BLaER1 (cell line): Measurements from ENCODE around the gene GNS.
"Not testable (repeated sequence)": the region's sequence is repeated elsewhere in the genome, so short reads cannot be mapped to it uniquely, and the experiment has no call there.

Source experiments
- H3K27ac ChIP-seq: shearing (Covaris generic); formaldehyde crosslinking; 2 replicates; pipeline ENCODE4 v1.8.1; 2022
- H3K27me3 ChIP-seq: shearing (Covaris generic); formaldehyde crosslinking; 2 replicates; pipeline ENCODE4 v1.8.1; 2022
- H3K36me3 ChIP-seq: shearing (Covaris generic); formaldehyde crosslinking; 2 replicates; pipeline ENCODE4 v1.8.1; 2022
- H3K4me1 ChIP-seq: shearing (Covaris generic); formaldehyde crosslinking; 2 replicates; pipeline ENCODE4 v1.8.1; 2022
- H3K4me2 ChIP-seq: shearing (Covaris generic); formaldehyde crosslinking; 2 replicates; pipeline ENCODE4 v1.8.1; 2022
- H3K4me3 ChIP-seq: shearing (Covaris generic); formaldehyde crosslinking; 2 replicates; pipeline ENCODE4 v1.8.1; 2022
- H3K9ac ChIP-seq: shearing (Covaris generic); formaldehyde crosslinking; 2 replicates; pipeline ENCODE4 v1.8.1; 2022
- H3K9me3 ChIP-seq: shearing (Covaris generic); formaldehyde crosslinking; 2 replicates; pipeline ENCODE4 v1.8.1; 2022
- H4K20me1 ChIP-seq: shearing (Covaris generic); formaldehyde crosslinking; 2 replicates; pipeline ENCODE4 v1.8.1; 2022
- Cebpa-rat ChIP-seq: shearing (Covaris generic); IDR thresholded peaks from 2 replicates; pipeline ENCODE4 v1.8.1; 2022

The GNS gene

DNA sequence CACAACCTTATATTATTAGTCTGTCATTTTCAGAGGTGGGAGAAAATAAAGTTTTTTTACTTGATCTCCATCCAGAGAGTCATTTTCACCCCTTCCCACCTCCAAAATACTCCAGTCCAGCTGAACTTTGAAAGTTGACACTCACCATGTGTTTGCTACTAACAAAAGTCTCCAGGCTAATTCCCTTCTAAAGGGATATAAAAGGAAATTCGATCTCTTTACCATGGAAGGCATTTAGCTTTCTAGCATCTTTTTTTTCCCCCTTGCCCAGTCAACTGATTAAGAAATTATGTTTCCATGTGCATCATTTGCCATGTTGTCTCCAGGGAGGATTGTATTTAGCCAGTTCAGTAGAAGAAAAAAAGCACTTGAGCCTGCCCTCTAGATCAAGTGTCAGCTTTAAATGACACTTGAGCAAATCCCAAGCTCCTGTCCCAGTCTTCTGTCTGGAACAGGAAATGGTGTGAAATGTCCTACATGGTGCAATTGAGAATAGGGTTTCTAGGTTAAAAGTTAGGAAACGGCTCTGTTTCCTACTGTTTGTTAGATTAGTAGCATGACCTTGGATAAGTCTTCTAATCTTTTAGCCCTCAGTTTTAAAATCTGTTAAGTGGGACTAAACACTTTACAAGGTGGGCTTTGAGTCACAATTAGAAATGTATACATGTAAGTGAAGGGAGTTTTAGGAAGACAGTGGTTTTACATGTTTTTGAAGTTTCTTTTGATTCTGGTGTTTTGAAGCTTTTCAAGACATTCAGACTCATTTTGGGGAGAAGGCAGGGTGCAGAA, 67.2 kb downstream of the GNS start:
- no peak overlapping the region for H3K4me2 ChIP-seq
- H3K4me1 ChIP-seq = peaks cover 18% of the 10 kb centered on the region
- H3K9ac ChIP-seq = no peak overlapping the region
- no peaks in the 10 kb centered on the region for H3K27me3 ChIP-seq
- no peak for TF ChIP-seq Cebpa-rat
- no peaks in the 10 kb centered on the region for H3K9me3 ChIP-seq
- H3K36me3 ChIP-seq = peaks cover 81% of the 10 kb centered on the region
- no peaks in the 10 kb centered on the region for H4K20me1 ChIP-seq
- no peak overlapping the region for H3K27ac ChIP-seq
- H3K4me3 ChIP-seq = no peak overlapping the region

DNA sequence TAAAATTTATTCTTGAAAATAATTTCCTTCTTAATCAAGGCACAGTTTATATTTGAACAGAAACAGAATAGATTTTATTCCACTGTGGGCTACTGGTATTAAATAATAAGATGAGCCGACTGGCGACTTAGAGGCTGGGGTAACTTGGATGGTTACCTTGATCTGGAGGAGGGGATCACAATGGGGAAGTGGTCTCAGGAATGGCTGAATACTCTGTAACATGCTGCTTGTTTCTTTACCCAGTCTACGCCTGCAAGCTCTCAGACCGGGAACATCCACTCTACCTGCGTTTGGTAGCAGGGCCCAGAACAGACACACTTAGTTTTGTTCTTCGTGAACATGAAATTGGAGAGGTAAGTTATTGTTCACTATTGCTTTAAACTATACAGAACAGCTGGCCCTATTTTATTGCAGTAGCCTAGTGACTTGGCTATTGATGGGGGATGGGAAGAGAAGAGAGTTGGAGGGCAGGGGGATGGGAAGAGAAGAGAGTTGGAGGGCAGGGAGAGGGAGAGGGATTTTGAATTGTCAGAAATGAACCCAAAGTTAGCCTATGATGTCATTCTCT, 67.9 kb downstream of the GNS start:
- H3K27me3 ChIP-seq = no peaks in the 10 kb centered on the region
- peaks cover 86% of the 10 kb centered on the region for H3K36me3 ChIP-seq
- no peak overlapping the region for H3K9ac ChIP-seq
- H3K27ac ChIP-seq = no peak overlapping the region
- H3K9me3 ChIP-seq = no peaks in the 10 kb centered on the region
- no peaks in the 10 kb centered on the region for H4K20me1 ChIP-seq
- H3K4me1 ChIP-seq = peaks cover 25% of the 10 kb centered on the region
- H3K4me3 ChIP-seq = no peak overlapping the region
- no peak for TF ChIP-seq Cebpa-rat
- no peak overlapping the region for H3K4me2 ChIP-seq

DNA sequence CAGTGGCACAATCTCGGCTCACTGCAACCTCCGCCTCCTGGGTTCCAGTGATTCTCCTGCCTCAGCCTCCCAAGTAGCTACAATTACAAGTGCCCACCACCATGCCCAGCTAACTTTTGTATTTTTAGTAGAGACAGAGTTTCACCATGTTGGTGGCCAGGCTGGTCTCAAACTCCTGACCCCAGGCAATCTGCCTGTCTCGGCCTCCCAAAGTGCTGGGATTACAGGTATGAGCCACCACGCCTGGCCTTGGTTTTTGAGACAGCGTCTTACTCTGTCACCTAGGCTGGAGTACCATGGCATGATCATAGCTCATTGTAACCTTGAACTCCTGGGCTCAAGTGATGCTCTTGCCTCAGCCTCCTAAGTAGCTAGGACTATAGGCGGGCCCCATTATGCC, 69.0 kb downstream of the GNS start:
- peaks cover 88% of the 10 kb centered on the region for H3K36me3 ChIP-seq
- H3K27ac ChIP-seq, H3K9ac ChIP-seq: not testable (repeated sequence)

DNA sequence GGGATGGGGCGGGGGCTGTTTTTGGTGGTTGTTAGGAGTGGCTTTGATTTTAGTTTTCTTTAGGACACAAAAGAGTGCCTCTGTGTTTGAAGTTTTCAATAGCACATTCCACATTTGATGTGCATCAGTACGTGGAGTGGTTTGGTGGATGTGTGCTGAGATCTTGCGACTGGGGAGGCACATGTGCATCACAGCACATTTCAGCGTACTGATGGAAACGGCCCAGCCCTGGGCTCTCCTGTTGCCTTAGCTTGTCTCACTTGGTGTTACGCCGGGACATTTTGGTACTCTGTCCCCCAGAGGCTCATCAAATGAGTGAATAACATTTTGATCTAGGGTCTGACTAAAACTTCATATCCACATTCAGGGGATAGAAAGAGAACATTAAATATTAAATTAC, 70.5 kb downstream of the GNS start:
- H3K27ac ChIP-seq = no peak overlapping the region
- H4K20me1 ChIP-seq = peaks cover 4% of the 10 kb centered on the region; the same call in 1 of the 2 replicates
- H3K4me1 ChIP-seq = peaks cover 50% of the 10 kb centered on the region

More for the DNA sequence above, 69.0 kb downstream of the GNS start:
- not testable (repeated sequence) for H3K4me3 ChIP-seq, H3K4me2 ChIP-seq, H4K20me1 ChIP-seq, H3K9me3 ChIP-seq, H3K27me3 ChIP-seq
- H3K4me1 ChIP-seq = peaks cover 35% of the 10 kb centered on the region

DNA sequence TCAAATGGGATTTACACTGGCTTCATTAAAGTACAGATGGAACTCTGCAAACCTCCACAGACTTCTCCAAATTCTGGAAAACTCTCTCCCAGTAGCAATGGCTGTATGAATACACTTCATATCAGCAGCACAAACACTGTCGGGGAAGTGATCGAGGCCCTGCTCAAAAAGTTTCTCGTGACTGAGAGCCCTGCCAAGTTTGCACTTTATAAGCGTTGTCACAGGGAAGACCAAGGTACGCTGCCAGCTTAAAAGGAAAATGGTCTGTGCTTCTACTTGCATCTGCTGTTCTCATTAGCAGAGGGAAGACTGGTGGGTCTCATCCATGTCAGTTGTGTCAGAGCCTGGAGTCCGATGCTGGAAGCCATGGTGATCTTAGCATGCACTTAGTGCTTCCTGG, 71.0 kb downstream of the GNS start:
- peaks cover 55% of the 10 kb centered on the region for H3K4me1 ChIP-seq
- peak overlapping the region; percentile 62 for H3K4me2 ChIP-seq
- no peak for TF ChIP-seq Cebpa-rat

More for the DNA sequence above, 70.5 kb downstream of the GNS start:
- Histone ChIP-seq H3K36me3 (peaks cover 75% of the 10 kb centered on the region), H3K27me3 (no peaks in the 10 kb centered on the region), H3K4me2 (no peak overlapping the region), H3K9ac (no peak overlapping the region), H3K9me3 (no peaks in the 10 kb centered on the region), H3K4me3 (no peak overlapping the region)
- no peak for TF ChIP-seq Cebpa-rat

DNA sequence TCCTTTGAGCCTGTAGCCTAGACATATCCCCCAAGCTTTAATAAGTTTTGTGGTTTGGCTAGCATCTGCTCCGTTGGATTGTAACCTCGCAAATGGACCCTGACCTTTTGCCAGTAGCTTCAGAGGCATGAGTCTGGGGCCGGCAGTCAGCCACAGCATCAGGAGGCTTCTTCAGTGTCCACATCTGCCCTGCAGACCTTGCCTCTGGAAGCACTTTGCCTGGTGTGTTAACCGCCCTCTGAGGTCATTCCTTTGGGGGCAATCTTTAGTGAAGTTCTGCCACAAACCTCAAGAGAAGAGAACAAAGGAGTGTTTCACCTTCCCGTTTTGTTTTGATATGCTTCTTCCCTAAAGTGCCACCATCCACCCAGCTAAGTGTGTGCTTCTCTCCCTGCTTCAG, 71.4 kb downstream of the GNS start:
- Histone ChIP-seq H3K4me1 (peaks cover 59% of the 10 kb centered on the region), H3K36me3 (peaks cover 67% of the 10 kb centered on the region), H3K27ac (peak overlapping the region; percentile 54), H3K4me2 (peak overlapping the region; percentile 62), H4K20me1 (peaks cover 13% of the 10 kb centered on the region), H3K4me3 (no peak overlapping the region), H3K27me3 (no peaks in the 10 kb centered on the region), H3K9me3 (no peaks in the 10 kb centered on the region), H3K9ac (no peak overlapping the region)
- TF ChIP-seq Cebpa-rat = no peak

More for the DNA sequence above, 71.0 kb downstream of the GNS start:
- peaks cover 70% of the 10 kb centered on the region for H3K36me3 ChIP-seq
- no peak overlapping the region for H3K4me3 ChIP-seq
- H3K9me3 ChIP-seq = no peaks in the 10 kb centered on the region
- H4K20me1 ChIP-seq = peaks cover 9% of the 10 kb centered on the region
- H3K27ac ChIP-seq = peak overlapping the region; percentile 54
- H3K27me3 ChIP-seq = no peaks in the 10 kb centered on the region
- H3K9ac ChIP-seq = no peak overlapping the region

DNA sequence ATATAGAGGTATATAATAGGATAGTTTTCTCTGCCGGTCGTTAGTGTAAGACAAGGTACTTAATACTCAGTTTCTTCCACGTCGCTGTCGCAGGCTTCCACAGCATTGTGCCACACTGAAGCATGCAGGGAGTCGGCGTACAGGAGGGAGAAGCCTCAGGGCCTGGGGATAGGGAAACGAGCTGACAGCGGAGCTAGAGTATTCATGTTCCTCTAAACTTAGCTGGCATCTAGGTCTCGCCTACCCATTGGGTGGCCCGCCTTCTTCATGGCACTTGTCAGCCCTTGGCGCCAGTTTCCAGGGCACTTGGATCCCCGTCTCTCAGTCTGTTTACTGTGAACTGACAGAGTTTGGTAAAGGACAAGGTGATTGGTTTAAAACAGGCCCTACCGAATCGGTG, 73.6 kb downstream of the GNS start:
- H3K27ac ChIP-seq = no peak overlapping the region
- no peak overlapping the region for H3K9ac ChIP-seq
- peaks cover 16% of the 10 kb centered on the region for H4K20me1 ChIP-seq
- no peak overlapping the region for H3K4me2 ChIP-seq
- H3K4me3 ChIP-seq = no peak overlapping the region
- H3K4me1 ChIP-seq = peaks cover 81% of the 10 kb centered on the region
- H3K36me3 ChIP-seq = peaks cover 46% of the 10 kb centered on the region
- no peak for TF ChIP-seq Cebpa-rat
- no peaks in the 10 kb centered on the region for H3K27me3 ChIP-seq
- H3K9me3 ChIP-seq = no peaks in the 10 kb centered on the region

DNA sequence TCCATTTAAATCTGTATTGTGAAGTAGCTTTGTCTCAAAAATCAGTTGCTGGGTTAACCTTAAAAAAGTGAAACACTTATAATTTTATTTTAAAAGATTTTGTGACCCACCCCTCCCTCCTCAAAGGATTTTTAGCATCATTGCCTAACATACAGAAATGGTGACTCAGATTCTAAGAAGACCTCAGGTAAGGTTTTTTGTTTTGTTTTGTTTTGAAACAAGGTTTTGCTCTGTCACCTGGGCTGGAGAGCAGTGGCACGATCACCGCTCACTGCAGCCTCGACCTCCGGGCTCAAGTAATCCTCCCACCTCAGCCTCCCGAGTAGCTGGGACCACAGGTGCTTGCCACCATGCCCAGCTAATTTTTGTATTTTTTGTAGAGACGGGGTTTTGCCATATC, 74.2 kb downstream of the GNS start:
- peaks cover 87% of the 10 kb centered on the region for H3K4me1 ChIP-seq

DNA sequence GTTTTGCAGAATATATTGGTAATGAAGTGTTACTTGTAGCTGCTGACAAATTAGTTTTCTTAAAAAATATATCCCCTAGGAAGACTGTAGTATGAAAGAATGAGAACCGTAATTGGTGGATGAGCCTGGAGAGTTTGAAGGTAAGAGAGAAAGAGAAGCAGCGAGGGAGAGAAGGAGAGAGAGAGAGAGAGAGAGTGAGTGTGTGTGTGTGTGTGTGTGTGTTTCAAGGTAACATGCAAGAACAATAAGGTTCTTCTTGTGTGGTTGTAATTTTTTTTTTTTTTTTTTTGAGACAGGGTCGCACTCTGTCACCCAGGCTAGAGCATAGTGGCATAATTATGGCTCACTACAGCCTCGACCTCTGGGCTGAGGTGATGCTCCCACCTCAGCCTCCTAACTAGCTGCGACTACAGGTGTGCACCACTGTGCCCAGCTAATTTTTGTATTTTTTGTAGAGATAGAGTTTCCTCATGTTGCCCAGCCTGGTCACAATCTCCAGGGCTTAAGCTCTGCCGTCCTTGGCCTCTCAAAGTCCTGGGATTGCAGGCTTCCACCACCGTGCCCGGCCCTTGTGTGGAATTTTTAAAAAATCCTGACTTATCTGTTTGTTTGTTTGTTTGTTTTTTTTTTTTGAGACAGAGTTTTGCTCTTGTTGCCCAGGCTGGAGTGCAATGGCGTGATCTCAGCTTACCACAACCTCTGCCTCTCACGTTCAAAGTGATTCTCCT, 75.2 kb downstream of the GNS start:
- Histone ChIP-seq H3K9me3 (no peaks in the 10 kb centered on the region), H3K27ac (no peak overlapping the region), H3K4me1 (peaks cover 97% of the 10 kb centered on the region), H3K9ac (no peak overlapping the region), H3K4me2 (peak overlapping the region; percentile 52), H3K36me3 (peaks cover 38% of the 10 kb centered on the region), H3K27me3 (no peaks in the 10 kb centered on the region), H4K20me1 (peaks cover 16% of the 10 kb centered on the region), H3K4me3 (no peak overlapping the region)
- no peak for TF ChIP-seq Cebpa-rat

More for the DNA sequence above, 74.2 kb downstream of the GNS start:
- no peaks in the 10 kb centered on the region for H3K9me3 ChIP-seq
- H3K9ac ChIP-seq = no peak overlapping the region
- peaks cover 41% of the 10 kb centered on the region for H3K36me3 ChIP-seq
- peaks cover 16% of the 10 kb centered on the region for H4K20me1 ChIP-seq
- H3K27me3 ChIP-seq = no peaks in the 10 kb centered on the region
- H3K27ac ChIP-seq = no peak overlapping the region
- no peak for TF ChIP-seq Cebpa-rat
- peak overlapping the region; percentile 52 for H3K4me2 ChIP-seq
- H3K4me3 ChIP-seq = no peak overlapping the region
